ENCODE data around the gene KIRREL3. TPM values are rescaled to one million over a fixed set of nuclear protein-coding genes. Genes with fewer than 3 reads are reported as not detected.
A peak's percentile ranks its signal among the peaks of the same experiment; 100 is the strongest.

KIRREL3 gene
- total RNA-seq, 1 donor from 2014 or later, result 0.82 TPM

DNA sequence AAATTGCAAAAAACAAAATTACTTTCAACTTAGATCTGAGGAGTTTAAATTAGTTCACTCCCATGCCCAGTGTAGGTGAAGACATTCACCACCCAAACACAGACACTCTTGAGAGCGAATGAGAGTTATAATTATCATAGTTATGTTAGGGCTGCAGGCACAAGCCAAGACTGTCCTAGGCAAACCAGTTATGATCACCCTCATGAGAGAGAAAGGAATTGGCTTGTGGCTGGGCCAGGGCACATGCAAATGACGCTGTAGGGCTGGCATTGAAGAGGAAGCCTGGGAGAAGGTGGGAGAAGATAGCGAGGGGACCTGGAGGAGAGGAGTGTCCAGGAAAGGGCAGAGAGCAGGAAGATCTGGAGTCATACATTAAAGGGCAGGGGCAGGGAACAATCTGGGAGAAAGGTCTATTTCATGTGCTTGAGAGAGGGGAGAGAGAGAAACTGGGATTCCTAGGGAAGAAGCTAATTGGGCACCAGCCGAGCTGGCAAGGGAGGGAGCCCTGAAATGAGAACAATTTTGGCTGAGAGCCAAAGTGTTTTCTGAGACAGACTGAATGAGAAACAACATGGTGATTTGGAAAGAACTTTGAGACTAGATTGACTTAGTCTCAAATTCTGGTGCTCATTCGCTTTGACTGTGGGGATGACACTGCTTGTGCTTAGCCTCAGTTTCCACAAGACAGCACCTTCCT, 279.9 kb downstream of the KIRREL3 start:
- H3K4me1 Mint-ChIP-seq, result peaks cover 6% of the 10 kb centered on the region
- no peak for DNase-seq (ENCODE audit: low read depth, low spot score)
- no peaks in the 10 kb centered on the region for H3K36me3 Mint-ChIP-seq (ENCODE audit: low read depth)
- H3K27me3 Mint-ChIP-seq (ENCODE audit: low read depth), result no peaks in the 10 kb centered on the region
- no peaks in the 10 kb centered on the region for H3K9me3 Mint-ChIP-seq
- H3K27ac Mint-ChIP-seq (ENCODE audit: unreplicated experiment), result peak overlapping the region; percentile 76
- H3K4me3 Mint-ChIP-seq, result no peak overlapping the region
- TF ChIP-seq, protein P1, sequence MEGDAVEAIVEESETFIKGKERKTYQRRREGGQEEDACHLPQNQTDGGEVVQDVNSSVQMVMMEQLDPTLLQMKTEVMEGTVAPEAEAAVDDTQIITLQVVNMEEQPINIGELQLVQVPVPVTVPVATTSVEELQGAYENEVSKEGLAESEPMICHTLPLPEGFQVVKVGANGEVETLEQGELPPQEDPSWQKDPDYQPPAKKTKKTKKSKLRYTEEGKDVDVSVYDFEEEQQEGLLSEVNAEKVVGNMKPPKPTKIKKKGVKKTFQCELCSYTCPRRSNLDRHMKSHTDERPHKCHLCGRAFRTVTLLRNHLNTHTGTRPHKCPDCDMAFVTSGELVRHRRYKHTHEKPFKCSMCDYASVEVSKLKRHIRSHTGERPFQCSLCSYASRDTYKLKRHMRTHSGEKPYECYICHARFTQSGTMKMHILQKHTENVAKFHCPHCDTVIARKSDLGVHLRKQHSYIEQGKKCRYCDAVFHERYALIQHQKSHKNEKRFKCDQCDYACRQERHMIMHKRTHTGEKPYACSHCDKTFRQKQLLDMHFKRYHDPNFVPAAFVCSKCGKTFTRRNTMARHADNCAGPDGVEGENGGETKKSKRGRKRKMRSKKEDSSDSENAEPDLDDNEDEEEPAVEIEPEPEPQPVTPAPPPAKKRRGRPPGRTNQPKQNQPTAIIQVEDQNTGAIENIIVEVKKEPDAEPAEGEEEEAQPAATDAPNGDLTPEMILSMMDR (conservative IDR thresholded peaks at IDR 0.05), result no peak

DNA sequence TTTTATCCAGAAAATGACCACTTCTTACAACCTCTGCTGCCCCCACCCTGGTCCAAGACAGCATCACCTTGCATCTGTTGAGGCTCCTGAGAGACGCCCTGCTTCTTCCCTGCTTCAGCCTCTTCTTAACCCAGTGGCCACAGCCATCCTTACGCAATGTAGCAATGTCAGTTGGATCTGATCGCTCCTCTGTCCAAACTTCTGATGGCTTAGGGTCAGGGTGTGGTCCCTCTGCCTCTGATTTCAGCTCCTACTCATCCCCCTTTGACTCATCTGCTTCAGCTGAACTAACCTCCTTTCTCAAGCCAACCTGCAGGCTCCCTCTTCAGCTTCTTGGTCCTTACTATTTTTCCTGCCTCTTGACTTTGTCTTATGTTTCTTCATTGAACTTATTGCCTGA, 280.8 kb downstream of the KIRREL3 start:
- TF ChIP-seq, protein P1 (conservative IDR thresholded peaks at IDR 0.05), result no peak
- H3K9me3 Mint-ChIP-seq, result no peaks in the 10 kb centered on the region
- H3K36me3 Mint-ChIP-seq (ENCODE audit: low read depth), result no peaks in the 10 kb centered on the region
- no peaks in the 10 kb centered on the region for H3K27me3 Mint-ChIP-seq (ENCODE audit: low read depth)
- H3K4me3 Mint-ChIP-seq, result no peak overlapping the region
- H3K4me1 Mint-ChIP-seq, result peaks cover 12% of the 10 kb centered on the region
- no peak overlapping the region for H3K27ac Mint-ChIP-seq (ENCODE audit: unreplicated experiment)
- no peak for DNase-seq (ENCODE audit: low read depth, low spot score)

DNA sequence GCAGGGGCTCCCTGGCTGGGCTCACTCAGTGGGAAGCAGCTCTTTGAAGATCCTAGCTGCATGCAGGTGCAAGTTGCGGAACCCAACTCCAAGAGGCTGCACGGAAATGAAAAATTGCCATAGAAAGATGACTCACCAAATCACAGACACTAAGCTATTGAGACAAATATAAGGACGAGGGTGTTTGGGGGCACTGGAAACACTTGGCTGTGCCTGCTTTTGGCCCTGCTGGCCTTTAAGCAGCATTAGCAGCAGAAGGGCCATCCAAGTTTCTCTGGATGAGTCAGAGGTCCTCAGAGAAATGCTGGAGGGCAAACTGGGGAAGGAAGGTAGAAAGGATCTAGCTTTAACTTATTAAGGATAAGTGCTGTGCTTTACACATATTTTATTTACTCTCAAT, 282.3 kb downstream of the KIRREL3 start:
- Mint-ChIP-seq H3K36me3 (ENCODE audit: low read depth) (no peaks in the 10 kb centered on the region), H3K27ac (ENCODE audit: unreplicated experiment) (no peak overlapping the region), H3K4me3 (peak overlapping the region; percentile 6), H3K4me1 (peaks cover 12% of the 10 kb centered on the region), H3K27me3 (ENCODE audit: low read depth) (no peaks in the 10 kb centered on the region), H3K9me3 (no peaks in the 10 kb centered on the region)
- no peak for DNase-seq (ENCODE audit: low read depth, low spot score)
- TF ChIP-seq, protein P1 (conservative IDR thresholded peaks at IDR 0.05), result no peak

DNA sequence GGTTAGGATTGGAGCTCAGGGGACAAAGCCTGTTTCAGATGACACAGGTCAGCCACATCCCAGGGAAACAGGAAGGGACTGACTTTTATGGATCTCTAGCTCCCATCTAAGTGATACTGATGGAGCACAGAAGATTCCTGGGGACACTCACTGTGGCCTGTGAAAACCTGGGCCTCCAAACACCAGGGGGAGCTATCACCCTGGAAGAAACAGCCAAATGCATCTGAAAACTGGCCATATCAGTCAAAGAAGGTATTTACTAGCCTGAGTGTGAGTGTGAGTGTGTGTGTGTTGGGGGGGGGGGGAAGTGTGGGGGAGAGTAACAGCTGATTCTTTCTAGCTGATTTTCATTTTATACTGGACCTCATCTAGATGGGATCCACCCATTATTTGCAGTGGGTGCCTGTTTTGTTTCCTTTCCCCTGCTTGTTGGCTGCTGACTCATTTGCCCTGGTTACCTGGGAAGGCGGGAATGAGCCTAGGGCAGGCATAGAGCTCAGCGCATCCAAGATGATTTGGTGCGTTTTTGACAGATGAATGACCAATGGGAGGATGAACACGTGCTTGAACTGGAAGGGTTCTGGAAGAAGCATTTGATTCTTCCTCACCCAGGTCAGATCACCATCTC, 284.0 kb downstream of the KIRREL3 start:
- no peaks in the 10 kb centered on the region for H3K27me3 Mint-ChIP-seq (ENCODE audit: low read depth)
- peak; percentile 64 for DNase-seq (ENCODE audit: low read depth, low spot score)
- H3K9me3 Mint-ChIP-seq, result no peaks in the 10 kb centered on the region
- TF ChIP-seq, protein P1 (conservative IDR thresholded peaks at IDR 0.05), result peak; percentile 76
- H3K4me1 Mint-ChIP-seq, result peaks cover 12% of the 10 kb centered on the region
- no peak overlapping the region for H3K4me3 Mint-ChIP-seq
- H3K27ac Mint-ChIP-seq (ENCODE audit: unreplicated experiment), result no peak overlapping the region
- no peaks in the 10 kb centered on the region for H3K36me3 Mint-ChIP-seq (ENCODE audit: low read depth)

DNA sequence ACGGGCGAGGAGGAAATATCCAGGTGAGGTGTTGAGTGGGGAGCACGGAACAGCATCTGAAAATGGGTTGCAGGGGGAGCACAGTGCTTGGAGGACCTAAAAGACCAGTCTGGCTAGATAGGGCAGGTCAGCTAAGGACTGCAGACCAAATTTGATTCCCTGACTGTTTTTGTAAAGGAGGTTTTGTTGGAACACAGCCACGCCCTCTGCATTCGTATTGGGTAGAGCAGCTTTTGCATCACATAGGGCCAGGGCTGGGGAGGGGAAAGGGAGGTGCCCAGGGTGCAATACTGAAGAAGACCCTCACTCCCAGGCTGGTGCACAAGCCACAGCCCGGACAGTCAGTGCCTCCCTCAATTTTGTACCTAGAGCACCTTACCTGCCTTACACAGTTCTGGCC, 286.8 kb downstream of the KIRREL3 start:
- H3K4me3 Mint-ChIP-seq, result no peak overlapping the region
- TF ChIP-seq, protein P1 (conservative IDR thresholded peaks at IDR 0.05), result no peak
- peaks cover 14% of the 10 kb centered on the region for H3K4me1 Mint-ChIP-seq
- no peaks in the 10 kb centered on the region for H3K9me3 Mint-ChIP-seq
- H3K27ac Mint-ChIP-seq (ENCODE audit: unreplicated experiment), result no peak overlapping the region
- H3K27me3 Mint-ChIP-seq (ENCODE audit: low read depth), result no peaks in the 10 kb centered on the region
- H3K36me3 Mint-ChIP-seq (ENCODE audit: low read depth), result no peaks in the 10 kb centered on the region
- no peak for DNase-seq (ENCODE audit: low read depth, low spot score)

All from neural crest cell (in vitro differentiated cells).